Thoracic aorta (tissue), 2 donors: Measurements from ENCODE around the gene PVALEF. TPM values are rescaled to one million over a fixed set of nuclear protein-coding genes. Genes with fewer than 3 reads are reported as not detected.

Experiments
- ATAC-seq: fragments of 150-250 bp; one replicate; pipeline ENCODE4 v1.8.0; 2017; ENCODE audit warnings: low read depth; ENCODE audit not compliant: insufficient number of reproducible peaks, low FRiP score
- DNase-seq: peaks from one replicate; pipeline ENCODE4 v3.0.0-alpha.2; 2020; ENCODE audit warnings: low spot score
- H3K27ac ChIP-seq, 2 donors: fragments of 200-600 bp; sonication (generic); 1 replicate in 1 of 2; 2 replicates in 1 of 2; pipeline ENCODE4 v1.5.1; 2016; ENCODE audit warnings: mild to moderate bottlenecking in 2 of 2, moderate library complexity in 2 of 2
- H3K27me3 ChIP-seq: fragments of 200-600 bp; sonication (generic); replicated peaks from 2 replicates; pipeline ENCODE4 v1.6.0; 2016; ENCODE audit warnings: mild to moderate bottlenecking; ENCODE audit not compliant: insufficient read depth
- H3K36me3 ChIP-seq: fragments of 200-600 bp; sonication (generic); one replicate; pipeline ENCODE4 v1.5.1; 2016
- H3K4me1 ChIP-seq, 2 donors: fragments of 200-600 bp; sonication (generic); 1 replicate in 1 of 2; 2 replicates in 1 of 2; pipeline versions ENCODE4 v1.5.1 to v1.6.0; 2016; ENCODE audit warnings: low read depth in 2 of 2, mild to moderate bottlenecking in 1 of 2; ENCODE audit not compliant: control insufficient read depth in 1 of 2
- H3K4me3 ChIP-seq: fragments of 200-600 bp; sonication (generic); 2 replicates; pipeline ENCODE4 v1.5.1; 2016; ENCODE audit warnings: mild to moderate bottlenecking
- H3K9me3 ChIP-seq: fragments of 200-600 bp; sonication (generic); 2 replicates; pipeline ENCODE4 v1.5.1; 2016
- CTCF ChIP-seq: fragments of 200-600 bp; sonication (generic); IDR thresholded peaks from one replicate; pipeline ENCODE4 v1.5.1; 2019; ENCODE audit warnings: antibody characterized with exemption
- total RNA-seq, 2 donors: library from RNA; depleted of rRNA; stranded (reverse); fragments of >200 nt; gene quantifications; one replicate each; pipeline versions ENCODE4 v1.1.0 to v1.2.3, GENCODE V29; 2016

Gene PVALEF
- total RNA-seq, 2 donors from 2014 or later = not detected

- no peak for DNase-seq
These were observed 16.5 kb downstream of the PVALEF start for GRCh38 chr17:81181811-81182185.

GRCh38 chr17:81182596-81182995 lies 17.3 kb downstream of the PVALEF start:
- H3K9me3 ChIP-seq = no peaks in the 10 kb centered on the region
- no peaks in the 10 kb centered on the region for H3K36me3 ChIP-seq
- no peak overlapping the region for H3K4me3 ChIP-seq

More at GRCh38 chr17:81181811-81182185, 16.5 kb downstream of the PVALEF start:
- ATAC-seq = no peak
- Histone ChIP-seq H3K27ac (no peak overlapping the region), H3K4me1 (no peaks in the 10 kb centered on the region), H3K36me3 (no peaks in the 10 kb centered on the region), H3K27me3 (no peaks in the 10 kb centered on the region), H3K4me3 (no peak overlapping the region), H3K9me3 (no peaks in the 10 kb centered on the region)
- no peak for TF ChIP-seq CTCF

GRCh38 chr17:81183316-81183715 lies 18.0 kb downstream of the PVALEF start:
- no peak for TF ChIP-seq CTCF
- Histone ChIP-seq H3K27ac (no peak overlapping the region), H3K27me3 (no peaks in the 10 kb centered on the region), H3K9me3 (no peaks in the 10 kb centered on the region), H3K36me3 (no peaks in the 10 kb centered on the region), H3K4me3 (no peak overlapping the region), H3K4me1 (no peaks in the 10 kb centered on the region)
- ATAC-seq = no peak
- DNase-seq = no peak

More at GRCh38 chr17:81182596-81182995, 17.3 kb downstream of the PVALEF start:
- Histone ChIP-seq H3K27me3 (no peaks in the 10 kb centered on the region), H3K27ac (no peak overlapping the region), H3K4me1 (no peaks in the 10 kb centered on the region)
- no peak for ATAC-seq
- TF ChIP-seq CTCF = no peak
- no peak for DNase-seq

GRCh38 chr17:81183807-81184206 lies 18.5 kb downstream of the PVALEF start:
- Histone ChIP-seq H3K9me3 (no peaks in the 10 kb centered on the region), H3K27me3 (no peaks in the 10 kb centered on the region), H3K4me3 (no peak overlapping the region), H3K36me3 (no peaks in the 10 kb centered on the region), H3K4me1 (no peaks in the 10 kb centered on the region), H3K27ac (no peak overlapping the region)
- ATAC-seq = no peak
- DNase-seq = no peak
- no peak for TF ChIP-seq CTCF

- ATAC-seq (no peak), DNase-seq (no peak)
- Histone ChIP-seq H3K36me3 (no peaks in the 10 kb centered on the region), H3K4me3 (no peak overlapping the region), H3K4me1 (no peaks in the 10 kb centered on the region), H3K9me3 (no peaks in the 10 kb centered on the region), H3K27ac (no peak overlapping the region), H3K27me3 (no peaks in the 10 kb centered on the region)
- no peak for TF ChIP-seq CTCF
These were observed 19.2 kb downstream of the PVALEF start for GRCh38 chr17:81184555-81184954.
